Testis (tissue), 3 donors: ENCODE measurements around the gene VWA3A. TPM values are rescaled to one million over a fixed set of nuclear protein-coding genes. Genes with fewer than 3 reads are reported as not detected.

ENCODE experiments used
- DNase-seq: peaks from one replicate; pipeline ENCODE4 v3.0.0-alpha.2; 2019
- H3K27ac ChIP-seq, 2 donors: fragments of 200-600 bp; sonication (generic); one replicate each; pipeline ENCODE4 v1.5.1; 2019
- H3K27me3 ChIP-seq: fragments of 200-600 bp; sonication (generic); one replicate; pipeline ENCODE4 v1.5.1; 2019
- H3K36me3 ChIP-seq: fragments of 200-600 bp; sonication (generic); one replicate; pipeline ENCODE4 v1.5.1; 2017; ENCODE audit warnings: low read depth; ENCODE audit errors: missing control alignments
- H3K4me1 ChIP-seq: fragments of 200-600 bp; sonication (generic); one replicate; pipeline ENCODE4 v1.5.1; 2019
- H3K4me3 ChIP-seq, 2 donors: fragments of 200-600 bp; sonication (generic); one replicate each; pipeline ENCODE4 v1.5.1; 2017 to 2019
- H3K9me3 ChIP-seq: fragments of 200-600 bp; sonication (generic); one replicate; pipeline ENCODE4 v1.5.1; 2017
- CTCF ChIP-seq, 3 experiments: fragments of 450-650 bp in 2 of 3; fragments of 200-600 bp in 1 of 3; sonication (generic) in 1 of 3; IDR thresholded peaks; one replicate each; pipeline ENCODE4 v1.5.1; 2016 to 2019; ENCODE audit warnings: antibody characterized with exemption in 3 of 3, mild to moderate bottlenecking in 2 of 3, moderate library complexity in 1 of 3
- POLR2A ChIP-seq: fragments of 450-650 bp; IDR thresholded peaks from one replicate; pipeline ENCODE4 v1.6.1; 2017; ENCODE audit warnings: antibody characterized with exemption, mild to moderate bottlenecking, moderate library complexity
- WGBS, 2 donors: methylation state at CpG; one replicate each; pipeline ENCODE4 v1.1.5; 2018; 5-methylcytosine and 5-hydroxymethylcytosine counted together
- intact Hi-C: fragments of 100-400 bp; cut with DNase I; formaldehyde crosslinking; loops from one replicate; pipeline ENCODE4 v1.15.1; 2023; ENCODE audit warnings: low total_unique reads
- polyA plus RNA-seq: library from polyadenylated mRNA; stranded (reverse); fragments of 350-450 nt; fragmentation: Illumina TruSeq; extraction: RNeasy Lipid Tissue Mini Kit (QIAGEN cat#74804); gene quantifications from one replicate; pipeline ENCODE4 v1.2.3, GENCODE V29; 2014; ENCODE audit warnings: low read depth, low replicate concordance; ENCODE audit not compliant: insufficient read depth
- total RNA-seq, 2 donors: library from RNA; depleted of rRNA; stranded (reverse); fragments of >200 nt; gene quantifications; one replicate each; pipeline ENCODE4 v1.2.3, GENCODE V29; 2016

Gene VWA3A
- total and polyA plus RNA-seq, 3 donors from 2014 or later = 5.0 to 15.8 (median 9.8) TPM

- Histone ChIP-seq H3K9me3 (no peaks in the 10 kb centered on the region), H3K27ac (no peak overlapping the region), H3K4me1 (peaks cover 21% of the 10 kb centered on the region), H3K4me3 (no peak overlapping the region), H3K27me3 (no peaks in the 10 kb centered on the region), H3K36me3 (no peaks in the 10 kb centered on the region)
- no peak for DNase-seq
- intact Hi-C loops = loop anchor here (10.0 kb wide), 1 partner anchor 81 kb away; no protein-coding TSS in a partner anchor
- no peak for TF ChIP-seq CTCF (IDR thresholded peaks at IDR 0.05)
- no peak for TF ChIP-seq POLR2A
- WGBS, 2 donors = 93 to 94% methylated on average over 1 of the region's 1 CpG
Observed at GRCh38 chr16:22075776-22076175, 16.6 kb upstream of the VWA3A start.

GRCh38 chr16:22077700-22078313 is 14.5 kb upstream of the VWA3A start:
- peak; percentile 78 for DNase-seq
- intact Hi-C loops = loop anchor here (10.0 kb wide), 1 partner anchor 83 kb away; no protein-coding TSS in a partner anchor
- WGBS, 2 donors = 48 to 53% methylated on average over 8 of the region's 8 CpGs

GRCh38 chr16:22078656-22079055 is 13.7 kb upstream of the VWA3A start:
- WGBS, 2 donors = 77 to 84% methylated on average over 1 of the region's 1 CpG
- DNase-seq = no peak

More at GRCh38 chr16:22077700-22078313, 14.5 kb upstream of the VWA3A start:
- no peak overlapping the region for H3K27ac ChIP-seq
- no peaks in the 10 kb centered on the region for H3K27me3 ChIP-seq
- H3K9me3 ChIP-seq = no peaks in the 10 kb centered on the region
- no peak overlapping the region for H3K4me3 ChIP-seq
- TF ChIP-seq CTCF (IDR thresholded peaks at IDR 0.05) (peak; percentile 66 to 87 (median 68)), POLR2A (no peak)
- peaks cover 16% of the 10 kb centered on the region for H3K4me1 ChIP-seq
- H3K36me3 ChIP-seq = no peaks in the 10 kb centered on the region

GRCh38 chr16:22081050-22081449 is 11.3 kb upstream of the VWA3A start:
- H3K9me3 ChIP-seq = no peaks in the 10 kb centered on the region
- H3K36me3 ChIP-seq = no peaks in the 10 kb centered on the region
- no peaks in the 10 kb centered on the region for H3K4me1 ChIP-seq
- no peak overlapping the region for H3K4me3 ChIP-seq
- no peaks in the 10 kb centered on the region for H3K27me3 ChIP-seq
- no peak for TF ChIP-seq CTCF (IDR thresholded peaks at IDR 0.05)
- TF ChIP-seq POLR2A = no peak
- 87 to 91% methylated on average over 3 of the region's 3 CpGs for WGBS, 2 donors
- DNase-seq = no peak
- H3K27ac ChIP-seq = no peak overlapping the region
- intact Hi-C loops = no loop called here

More at GRCh38 chr16:22078656-22079055, 13.7 kb upstream of the VWA3A start:
- Histone ChIP-seq H3K27ac (no peak overlapping the region), H3K27me3 (no peaks in the 10 kb centered on the region), H3K4me3 (no peak overlapping the region), H3K4me1 (peaks cover 9% of the 10 kb centered on the region), H3K9me3 (no peaks in the 10 kb centered on the region), H3K36me3 (no peaks in the 10 kb centered on the region)
- intact Hi-C loops = loop anchor here (10.0 kb wide), 1 partner anchor 84 kb away; no protein-coding TSS in a partner anchor
- no peak for TF ChIP-seq POLR2A
- TF ChIP-seq CTCF (IDR thresholded peaks at IDR 0.05) = no peak

GRCh38 chr16:22086440-22086839 is 5.9 kb upstream of the VWA3A start:
- Histone ChIP-seq H3K27me3 (no peaks in the 10 kb centered on the region), H3K9me3 (no peaks in the 10 kb centered on the region), H3K27ac (no peak overlapping the region), H3K4me3 (no peak overlapping the region), H3K36me3 (no peaks in the 10 kb centered on the region), H3K4me1 (no peaks in the 10 kb centered on the region)
- intact Hi-C loops = no loop called here
- TF ChIP-seq CTCF (IDR thresholded peaks at IDR 0.05) = no peak
- WGBS, 2 donors = 95% methylated on average over 1 of the region's 1 CpG
- DNase-seq = no peak
